ENCODE data around the gene KRTAP1-3.

DNA sequence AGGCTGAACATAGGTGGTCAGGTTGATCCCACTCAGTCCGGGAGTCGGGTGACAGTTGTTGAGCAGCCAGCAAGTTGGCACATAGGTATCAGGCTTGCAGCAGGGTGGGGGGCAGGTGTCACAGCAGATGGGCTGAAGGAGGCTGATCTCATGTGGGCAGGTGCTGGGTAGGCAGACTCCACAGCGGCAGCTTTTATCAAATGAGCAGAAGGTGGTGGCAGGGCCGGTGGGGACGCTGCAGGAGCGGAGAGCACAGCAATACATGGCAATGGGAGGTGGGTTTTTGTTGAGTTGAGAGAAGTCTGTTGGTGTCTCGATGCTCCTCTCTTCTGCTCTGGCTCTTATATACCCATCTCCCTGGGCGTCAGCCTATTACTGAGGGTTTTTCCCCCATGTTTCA lies 25.9 kb downstream of the KRTAP1-3 start, which contains the start of gene KRTAP3-1:
- TF ChIP-seq, protein P1, sequence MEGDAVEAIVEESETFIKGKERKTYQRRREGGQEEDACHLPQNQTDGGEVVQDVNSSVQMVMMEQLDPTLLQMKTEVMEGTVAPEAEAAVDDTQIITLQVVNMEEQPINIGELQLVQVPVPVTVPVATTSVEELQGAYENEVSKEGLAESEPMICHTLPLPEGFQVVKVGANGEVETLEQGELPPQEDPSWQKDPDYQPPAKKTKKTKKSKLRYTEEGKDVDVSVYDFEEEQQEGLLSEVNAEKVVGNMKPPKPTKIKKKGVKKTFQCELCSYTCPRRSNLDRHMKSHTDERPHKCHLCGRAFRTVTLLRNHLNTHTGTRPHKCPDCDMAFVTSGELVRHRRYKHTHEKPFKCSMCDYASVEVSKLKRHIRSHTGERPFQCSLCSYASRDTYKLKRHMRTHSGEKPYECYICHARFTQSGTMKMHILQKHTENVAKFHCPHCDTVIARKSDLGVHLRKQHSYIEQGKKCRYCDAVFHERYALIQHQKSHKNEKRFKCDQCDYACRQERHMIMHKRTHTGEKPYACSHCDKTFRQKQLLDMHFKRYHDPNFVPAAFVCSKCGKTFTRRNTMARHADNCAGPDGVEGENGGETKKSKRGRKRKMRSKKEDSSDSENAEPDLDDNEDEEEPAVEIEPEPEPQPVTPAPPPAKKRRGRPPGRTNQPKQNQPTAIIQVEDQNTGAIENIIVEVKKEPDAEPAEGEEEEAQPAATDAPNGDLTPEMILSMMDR (IDR thresholded peaks at IDR 0.05) = no peak
- no peak for TF ChIP-seq POLR2A (IDR thresholded peaks at IDR 0.05)

Measured in esophagus squamous epithelium (tissue), 4 donors.